Breast epithelium (tissue), 3 donors: ENCODE data around the gene CLIC3.

Experiments used
- POLR2A ChIP-seq: fragments of 450-650 bp; IDR thresholded peaks from one replicate; pipeline ENCODE4 v1.6.1; 2016; ENCODE audit warnings: antibody characterized with exemption, mild to moderate bottlenecking, moderate library complexity
- TF ChIP-seq, protein P1 (sequence below), 3 donors: fragments of 450-650 bp; IDR thresholded peaks; one replicate each; pipeline ENCODE4 v1.5.1; 2016 to 2017; ENCODE audit warnings: antibody characterized with exemption in 3 of 3, mild to moderate bottlenecking in 3 of 3, moderate library complexity in 3 of 3

GRCh38 chr9:136963751-136964150, 32.6 kb downstream of the CLIC3 start:
- TF ChIP-seq POLR2A = no peak
- TF ChIP-seq, protein P1, sequence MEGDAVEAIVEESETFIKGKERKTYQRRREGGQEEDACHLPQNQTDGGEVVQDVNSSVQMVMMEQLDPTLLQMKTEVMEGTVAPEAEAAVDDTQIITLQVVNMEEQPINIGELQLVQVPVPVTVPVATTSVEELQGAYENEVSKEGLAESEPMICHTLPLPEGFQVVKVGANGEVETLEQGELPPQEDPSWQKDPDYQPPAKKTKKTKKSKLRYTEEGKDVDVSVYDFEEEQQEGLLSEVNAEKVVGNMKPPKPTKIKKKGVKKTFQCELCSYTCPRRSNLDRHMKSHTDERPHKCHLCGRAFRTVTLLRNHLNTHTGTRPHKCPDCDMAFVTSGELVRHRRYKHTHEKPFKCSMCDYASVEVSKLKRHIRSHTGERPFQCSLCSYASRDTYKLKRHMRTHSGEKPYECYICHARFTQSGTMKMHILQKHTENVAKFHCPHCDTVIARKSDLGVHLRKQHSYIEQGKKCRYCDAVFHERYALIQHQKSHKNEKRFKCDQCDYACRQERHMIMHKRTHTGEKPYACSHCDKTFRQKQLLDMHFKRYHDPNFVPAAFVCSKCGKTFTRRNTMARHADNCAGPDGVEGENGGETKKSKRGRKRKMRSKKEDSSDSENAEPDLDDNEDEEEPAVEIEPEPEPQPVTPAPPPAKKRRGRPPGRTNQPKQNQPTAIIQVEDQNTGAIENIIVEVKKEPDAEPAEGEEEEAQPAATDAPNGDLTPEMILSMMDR (IDR thresholded peaks at IDR 0.05) = no peak
